Measurements from ENCODE around the gene HSDL1.

HSDL1 gene

DNA sequence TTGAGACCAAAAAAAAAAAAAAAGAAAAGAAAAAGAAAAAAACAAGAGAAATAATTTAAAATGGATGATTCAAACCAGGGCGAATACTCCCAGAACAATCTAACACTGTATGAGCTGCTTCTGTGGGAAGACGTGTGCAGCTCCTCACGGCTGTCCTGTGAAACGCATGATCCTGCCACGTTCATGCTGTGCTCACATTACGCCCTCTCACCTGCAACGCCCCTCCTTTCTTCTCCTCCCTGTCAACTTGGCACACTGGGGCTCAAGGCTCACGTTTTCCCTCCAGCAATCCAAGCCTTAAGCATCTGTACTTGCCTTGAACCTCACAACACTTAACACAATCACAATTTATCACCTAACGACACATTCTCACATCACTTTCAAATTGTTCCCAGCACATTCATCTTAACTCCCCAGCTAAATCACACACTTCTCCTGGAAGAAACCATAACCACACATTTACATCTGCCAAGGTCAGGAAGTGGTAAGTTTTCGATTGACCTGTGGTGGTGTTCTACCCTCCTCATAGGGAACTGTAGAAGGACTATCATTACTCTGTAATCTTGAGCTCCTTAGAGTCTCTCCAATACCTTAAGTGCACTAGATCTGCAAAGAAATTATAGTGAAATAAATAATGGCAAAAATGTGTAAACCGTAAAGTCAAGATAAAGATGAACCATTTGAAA is 57.4 kb downstream of the HSDL1 start:
- DNase-seq (ENCODE audit: low read depth), result no peak
- TF ChIP-seq, protein P1, sequence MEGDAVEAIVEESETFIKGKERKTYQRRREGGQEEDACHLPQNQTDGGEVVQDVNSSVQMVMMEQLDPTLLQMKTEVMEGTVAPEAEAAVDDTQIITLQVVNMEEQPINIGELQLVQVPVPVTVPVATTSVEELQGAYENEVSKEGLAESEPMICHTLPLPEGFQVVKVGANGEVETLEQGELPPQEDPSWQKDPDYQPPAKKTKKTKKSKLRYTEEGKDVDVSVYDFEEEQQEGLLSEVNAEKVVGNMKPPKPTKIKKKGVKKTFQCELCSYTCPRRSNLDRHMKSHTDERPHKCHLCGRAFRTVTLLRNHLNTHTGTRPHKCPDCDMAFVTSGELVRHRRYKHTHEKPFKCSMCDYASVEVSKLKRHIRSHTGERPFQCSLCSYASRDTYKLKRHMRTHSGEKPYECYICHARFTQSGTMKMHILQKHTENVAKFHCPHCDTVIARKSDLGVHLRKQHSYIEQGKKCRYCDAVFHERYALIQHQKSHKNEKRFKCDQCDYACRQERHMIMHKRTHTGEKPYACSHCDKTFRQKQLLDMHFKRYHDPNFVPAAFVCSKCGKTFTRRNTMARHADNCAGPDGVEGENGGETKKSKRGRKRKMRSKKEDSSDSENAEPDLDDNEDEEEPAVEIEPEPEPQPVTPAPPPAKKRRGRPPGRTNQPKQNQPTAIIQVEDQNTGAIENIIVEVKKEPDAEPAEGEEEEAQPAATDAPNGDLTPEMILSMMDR (conservative IDR thresholded peaks at IDR 0.05; ENCODE audit: low read depth, low read length), result no peak
- no peak overlapping the region for H3K4me3 ChIP-seq (ENCODE audit: low read depth, low read length)

GRCh38 chr16:84087001-84087400 is 58.0 kb downstream of the HSDL1 start:
- no peak for DNase-seq (ENCODE audit: low read depth)
- TF ChIP-seq, protein P1 (conservative IDR thresholded peaks at IDR 0.05; ENCODE audit: low read depth, low read length), result no peak
- H3K4me3 ChIP-seq (ENCODE audit: low read depth, low read length), result no peak overlapping the region

GRCh38 chr16:84086341-84086740 is 58.6 kb downstream of the HSDL1 start:
- TF ChIP-seq, protein P1 (conservative IDR thresholded peaks at IDR 0.05; ENCODE audit: low read depth, low read length), result no peak
- no peak for DNase-seq (ENCODE audit: low read depth)
- H3K4me3 ChIP-seq (ENCODE audit: low read depth, low read length), result no peak overlapping the region

DNA sequence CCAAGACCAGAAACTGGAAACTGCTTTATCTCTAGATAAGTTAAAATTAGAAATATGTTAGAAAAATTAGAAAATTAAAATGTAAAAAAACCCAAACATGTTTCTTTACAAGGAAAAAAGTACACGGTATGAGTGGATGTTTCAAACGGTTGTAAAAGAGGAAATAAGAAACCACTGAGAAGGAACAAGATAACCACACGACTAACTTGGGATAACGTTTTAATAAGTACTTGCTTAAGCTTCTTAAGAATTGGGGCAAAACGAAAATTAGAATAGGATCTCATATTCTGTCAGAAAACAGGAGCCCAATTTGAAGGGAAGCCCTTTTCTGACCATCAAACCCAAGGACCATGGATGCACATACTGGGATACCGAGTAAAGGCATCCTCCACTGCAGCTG is 59.2 kb downstream of the HSDL1 start:
- DNase-seq (ENCODE audit: low read depth), result no peak
- no peak overlapping the region for H3K4me3 ChIP-seq (ENCODE audit: low read depth, low read length)
- TF ChIP-seq, protein P1 (conservative IDR thresholded peaks at IDR 0.05; ENCODE audit: low read depth, low read length), result no peak

- no peak for DNase-seq (ENCODE audit: low read depth)
- TF ChIP-seq, protein P1 (conservative IDR thresholded peaks at IDR 0.05; ENCODE audit: low read depth, low read length), result no peak
- H3K4me3 ChIP-seq (ENCODE audit: low read depth, low read length), result no peak overlapping the region
Measured at GRCh38 chr16:84085271-84085667, 59.7 kb downstream of the HSDL1 start.

DNA sequence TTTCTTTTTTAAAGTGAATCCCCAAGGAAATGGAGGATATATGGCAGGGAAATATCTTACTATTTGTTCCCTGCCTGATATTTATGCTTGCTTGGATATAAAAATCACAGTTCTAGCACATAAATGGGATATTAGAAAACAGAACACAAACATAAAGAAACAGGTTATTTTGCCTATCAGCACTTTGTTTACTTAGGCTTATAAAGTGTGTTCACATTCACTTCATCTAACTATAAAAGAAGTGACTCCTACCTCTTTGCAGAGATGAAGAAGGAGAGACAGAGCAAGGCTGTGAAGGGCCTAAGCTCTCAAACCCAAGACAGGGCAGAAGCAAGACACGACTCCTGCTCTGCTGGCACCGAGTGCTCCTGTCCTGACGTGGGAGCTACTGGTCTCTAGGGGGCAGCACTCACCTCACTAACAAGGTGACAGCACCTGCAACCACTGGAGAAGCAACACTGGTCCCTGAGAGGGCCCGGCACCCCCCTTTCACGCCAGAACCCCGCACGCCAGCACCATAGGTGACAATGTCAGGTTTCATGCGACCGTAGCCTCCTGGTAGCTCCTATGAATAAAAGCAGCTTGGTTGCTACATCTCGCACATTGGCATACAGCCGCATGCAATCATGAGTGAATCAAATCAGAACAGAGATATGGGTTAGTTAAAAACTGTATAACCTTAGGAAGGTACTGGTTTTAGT is 60.3 kb downstream of the HSDL1 start:
- no peak overlapping the region for H3K4me3 ChIP-seq (ENCODE audit: low read depth, low read length)
- peak; percentile 83 for DNase-seq (ENCODE audit: low read depth)
- TF ChIP-seq, protein P1 (conservative IDR thresholded peaks at IDR 0.05; ENCODE audit: low read depth, low read length), result peak; percentile 88

All from choroid plexus epithelial cell (primary cell).